Measurements from ENCODE around the gene AGPS. TPM values are rescaled to one million over a fixed set of nuclear protein-coding genes. Genes with fewer than 3 reads are reported as not detected.
A peak's percentile ranks its signal among the peaks of the same experiment; 100 is the strongest.
"Not testable (repeated sequence)": the region's sequence is repeated elsewhere in the genome, so short reads cannot be mapped to it uniquely, and the experiment has no call there.

The AGPS gene
- total RNA-seq, 1 experiment from 2014 or later = 28.4 TPM

- no peak for DNase-seq
- no peaks in the 10 kb centered on the region for H3K27me3 ChIP-seq (ENCODE audit: control insufficient read depth, insufficient read depth, low read length)
- no peaks in the 10 kb centered on the region for H3K36me3 ChIP-seq (replicated peaks; ENCODE audit: control insufficient read depth, insufficient read depth, low read length)
- no peak overlapping the region for H3K4me3 ChIP-seq (ENCODE audit: insufficient read depth, low read depth, low read length)
Observed at GRCh38 chr2:177543007-177543760, 150.6 kb downstream of the AGPS start.

- Histone ChIP-seq H3K27me3 (ENCODE audit: control insufficient read depth, insufficient read depth, low read length) (no peaks in the 10 kb centered on the region), H3K4me3 (ENCODE audit: insufficient read depth, low read depth, low read length) (no peak overlapping the region), H3K36me3 (replicated peaks; ENCODE audit: control insufficient read depth, insufficient read depth, low read length) (no peaks in the 10 kb centered on the region)
- no peak for DNase-seq
Observed at GRCh38 chr2:177545143-177545542, 152.6 kb downstream of the AGPS start.

- H3K36me3 ChIP-seq (replicated peaks; ENCODE audit: control insufficient read depth, insufficient read depth, low read length) = no peaks in the 10 kb centered on the region
- no peak for DNase-seq
- H3K4me3 ChIP-seq (ENCODE audit: insufficient read depth, low read depth, low read length) = no peak overlapping the region
- no peaks in the 10 kb centered on the region for H3K27me3 ChIP-seq (ENCODE audit: control insufficient read depth, insufficient read depth, low read length)
Observed at GRCh38 chr2:177545981-177546585, 153.5 kb downstream of the AGPS start.

GRCh38 chr2:177547122-177547521 lies 154.5 kb downstream of the AGPS start:
- Histone ChIP-seq H3K36me3 (replicated peaks; ENCODE audit: control insufficient read depth, insufficient read depth, low read length) (no peaks in the 10 kb centered on the region), H3K4me3 (ENCODE audit: insufficient read depth, low read depth, low read length) (no peak overlapping the region), H3K27me3 (ENCODE audit: control insufficient read depth, insufficient read depth, low read length) (no peaks in the 10 kb centered on the region)
- DNase-seq = no peak

GRCh38 chr2:177547772-177548171 lies 155.2 kb downstream of the AGPS start:
- H3K36me3 ChIP-seq (replicated peaks; ENCODE audit: control insufficient read depth, insufficient read depth, low read length) = no peaks in the 10 kb centered on the region
- H3K4me3 ChIP-seq (ENCODE audit: insufficient read depth, low read depth, low read length) = no peak overlapping the region
- DNase-seq = no peak
- H3K27me3 ChIP-seq (ENCODE audit: control insufficient read depth, insufficient read depth, low read length) = no peaks in the 10 kb centered on the region

- H3K36me3 ChIP-seq (replicated peaks; ENCODE audit: control insufficient read depth, insufficient read depth, low read length) = no peaks in the 10 kb centered on the region
- no peak overlapping the region for H3K4me3 ChIP-seq (ENCODE audit: insufficient read depth, low read depth, low read length)
- no peaks in the 10 kb centered on the region for H3K27me3 ChIP-seq (ENCODE audit: control insufficient read depth, insufficient read depth, low read length)
- DNase-seq = no peak
Observed at GRCh38 chr2:177548636-177549035, 156.1 kb downstream of the AGPS start.

- no peaks in the 10 kb centered on the region for H3K36me3 ChIP-seq (replicated peaks; ENCODE audit: control insufficient read depth, insufficient read depth, low read length)
- no peak for DNase-seq
- no peaks in the 10 kb centered on the region for H3K27me3 ChIP-seq (ENCODE audit: control insufficient read depth, insufficient read depth, low read length)
- no peak overlapping the region for H3K4me3 ChIP-seq (ENCODE audit: insufficient read depth, low read depth, low read length)
Observed at GRCh38 chr2:177549171-177549570, 156.6 kb downstream of the AGPS start.

- Histone ChIP-seq H3K27me3 (ENCODE audit: control insufficient read depth, insufficient read depth, low read length) (no peaks in the 10 kb centered on the region), H3K4me3 (ENCODE audit: insufficient read depth, low read depth, low read length) (no peak overlapping the region), H3K36me3 (replicated peaks; ENCODE audit: control insufficient read depth, insufficient read depth, low read length) (no peaks in the 10 kb centered on the region)
- no peak for DNase-seq
Observed at GRCh38 chr2:177550264-177551200, 158.0 kb downstream of the AGPS start.

GRCh38 chr2:177551360-177551759 lies 158.8 kb downstream of the AGPS start:
- H3K27me3 ChIP-seq (ENCODE audit: control insufficient read depth, insufficient read depth, low read length); DNase-seq; H3K36me3 ChIP-seq (replicated peaks; ENCODE audit: control insufficient read depth, insufficient read depth, low read length); H3K4me3 ChIP-seq (ENCODE audit: insufficient read depth, low read depth, low read length): not testable (repeated sequence)

- peak; percentile 35 for DNase-seq
- H3K36me3 ChIP-seq (replicated peaks; ENCODE audit: control insufficient read depth, insufficient read depth, low read length) = no peaks in the 10 kb centered on the region
Observed at GRCh38 chr2:177551989-177552421, 159.4 kb downstream of the AGPS start.

GRCh38 chr2:177552422-177553175 lies 160.0 kb downstream of the AGPS start:
- H3K36me3 ChIP-seq (replicated peaks; ENCODE audit: control insufficient read depth, insufficient read depth, low read length) = no peaks in the 10 kb centered on the region
- peak overlapping the region; percentile 75 for H3K4me3 ChIP-seq (ENCODE audit: insufficient read depth, low read depth, low read length)
- H3K27me3 ChIP-seq (ENCODE audit: control insufficient read depth, insufficient read depth, low read length) = no peaks in the 10 kb centered on the region
- DNase-seq = peak; percentile 88

More at GRCh38 chr2:177551989-177552421, 159.4 kb downstream of the AGPS start:
- Histone ChIP-seq H3K4me3 (ENCODE audit: insufficient read depth, low read depth, low read length) (peak overlapping the region; percentile 75), H3K27me3 (ENCODE audit: control insufficient read depth, insufficient read depth, low read length) (no peaks in the 10 kb centered on the region)

- peak overlapping the region; percentile 75 for H3K4me3 ChIP-seq (ENCODE audit: insufficient read depth, low read depth, low read length)
- H3K36me3 ChIP-seq (replicated peaks; ENCODE audit: control insufficient read depth, insufficient read depth, low read length) = no peaks in the 10 kb centered on the region
- DNase-seq = no peak
- no peaks in the 10 kb centered on the region for H3K27me3 ChIP-seq (ENCODE audit: control insufficient read depth, insufficient read depth, low read length)
Observed at GRCh38 chr2:177553176-177553884, 160.8 kb downstream of the AGPS start.

GRCh38 chr2:177554365-177554764 lies 161.8 kb downstream of the AGPS start:
- DNase-seq = no peak
- no peaks in the 10 kb centered on the region for H3K27me3 ChIP-seq (ENCODE audit: control insufficient read depth, insufficient read depth, low read length)
- H3K4me3 ChIP-seq (ENCODE audit: insufficient read depth, low read depth, low read length) = no peak overlapping the region
- no peaks in the 10 kb centered on the region for H3K36me3 ChIP-seq (replicated peaks; ENCODE audit: control insufficient read depth, insufficient read depth, low read length)
